NCI-H748 (cell line): ENCODE data around the gene COL19A1.

Source experiments
- DNase-seq: peaks from one replicate; lab custom pipeline; 2025; ENCODE audit not compliant: unreplicated experiment; lab: John Stamatoyannopoulos, UW

Gene COL19A1

DNA sequence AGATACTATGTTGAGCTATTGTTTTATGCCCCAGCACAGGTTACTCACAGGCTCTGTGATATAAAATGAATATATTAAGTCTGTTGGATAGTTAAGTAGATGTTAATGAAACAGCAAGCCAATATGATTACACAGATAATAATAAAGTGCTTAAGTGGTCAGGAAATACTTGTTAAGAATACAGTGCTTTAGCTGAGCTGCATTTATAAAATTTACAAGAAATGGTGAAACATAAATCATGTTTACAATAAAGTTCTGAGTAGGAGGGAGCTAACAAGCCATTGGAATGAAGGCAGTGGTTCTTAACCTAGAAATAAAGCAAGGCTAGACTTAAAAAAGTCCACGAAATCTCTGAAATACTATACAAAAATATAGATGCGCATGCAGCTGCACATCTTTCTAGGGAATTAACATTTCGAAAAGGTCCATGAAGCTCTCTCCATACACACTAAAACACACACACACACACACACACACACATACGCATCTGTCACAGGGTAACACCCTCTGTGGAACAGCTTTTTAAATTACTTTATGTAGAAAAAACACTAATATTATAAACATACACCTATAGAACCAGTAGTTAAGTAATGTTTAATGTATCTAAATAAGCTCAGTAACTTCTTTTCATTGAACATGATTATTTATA lies 349.2 kb downstream of the COL19A1 start:
- DNase-seq, result no peak

GRCh38 chr6:70216767-70217166 lies 350.4 kb downstream of the COL19A1 start:
- no peak for DNase-seq

DNA sequence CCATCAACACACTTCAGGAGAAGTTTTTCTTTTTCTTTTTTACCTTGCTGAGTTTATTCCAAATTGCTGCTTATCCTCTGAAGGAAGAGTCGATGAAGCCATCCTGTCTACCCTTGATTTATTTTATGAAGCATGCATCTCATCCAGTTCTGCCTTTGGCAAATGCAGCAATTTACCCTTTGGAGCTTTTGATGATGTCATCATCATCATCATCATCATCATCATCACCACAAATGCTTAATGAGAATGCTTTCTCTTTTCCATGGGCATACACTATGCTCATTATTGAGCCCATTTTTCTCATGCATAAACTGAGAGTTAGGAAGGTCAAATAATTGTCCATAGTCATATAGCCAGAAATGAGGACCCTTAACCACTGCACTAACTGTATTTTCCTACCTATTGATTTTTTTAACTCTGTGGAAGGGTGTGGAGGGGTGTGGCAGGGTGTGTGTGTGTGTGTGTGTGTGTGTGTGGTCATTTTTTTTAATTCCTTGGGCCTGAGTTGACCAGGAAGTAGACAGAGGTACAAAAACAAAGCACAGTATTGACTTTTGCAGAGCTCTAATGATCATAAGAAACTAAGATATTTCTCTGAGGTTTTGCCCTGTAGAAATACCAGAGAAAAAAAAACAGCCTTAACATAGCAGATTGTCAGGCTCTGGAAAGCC lies 353.7 kb downstream of the COL19A1 start:
- DNase-seq, result no peak

DNA sequence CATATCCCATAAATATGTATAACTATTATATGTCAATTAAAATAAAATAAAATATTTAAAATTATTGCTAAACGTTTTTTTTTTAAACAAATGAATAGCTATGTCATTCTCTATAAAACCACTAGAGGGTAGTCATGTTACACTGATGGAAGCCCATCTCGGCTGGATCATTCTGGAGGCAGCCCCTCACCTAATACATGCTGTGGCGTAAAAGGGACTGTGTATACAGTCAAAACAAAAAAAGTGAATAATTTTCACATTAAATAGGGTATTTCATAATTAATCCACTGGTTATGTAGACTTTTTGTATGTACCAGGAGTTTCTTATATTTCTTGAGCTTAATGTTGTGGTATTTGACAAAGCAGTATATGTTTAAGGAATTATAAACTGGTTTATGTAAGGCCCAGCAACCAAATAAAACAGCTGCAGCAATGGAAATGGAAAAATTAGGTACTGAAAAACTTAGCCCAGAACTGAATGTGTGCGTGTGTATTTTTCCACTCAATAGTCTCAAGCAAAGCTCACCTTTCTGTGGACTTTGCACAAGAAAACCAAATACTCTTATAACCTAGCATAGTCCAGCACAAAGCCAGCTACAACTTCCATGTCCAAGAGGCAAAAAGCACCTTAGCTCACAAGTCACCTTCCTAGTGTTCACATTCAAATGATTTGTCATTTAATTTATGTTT lies 354.8 kb downstream of the COL19A1 start:
- peak; percentile 53 for DNase-seq

- DNase-seq, result no peak
Observed at GRCh38 chr6:70221715-70222438, 355.5 kb downstream of the COL19A1 start.

DNA sequence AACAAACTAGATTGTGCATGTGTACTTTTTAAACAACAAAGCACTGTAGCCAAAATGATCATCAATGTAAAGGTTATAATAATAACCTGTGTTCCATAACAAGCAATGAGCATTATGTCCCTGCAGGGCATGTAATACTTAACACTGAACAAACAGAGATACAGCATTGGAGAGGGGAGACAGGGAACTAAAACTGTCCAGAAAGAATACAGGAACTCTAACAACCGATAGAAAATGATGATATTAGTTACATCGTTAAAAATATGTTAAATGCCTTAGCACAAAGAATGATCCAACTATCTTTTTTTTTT lies 356.0 kb downstream of the COL19A1 start:
- DNase-seq, result peak; percentile 40

- no peak for DNase-seq
Observed at GRCh38 chr6:70225055-70225454, 358.7 kb downstream of the COL19A1 start.

GRCh38 chr6:70231311-70231710 lies 365.0 kb downstream of the COL19A1 start:
- DNase-seq, result no peak

GRCh38 chr6:70234561-70235236 lies 368.3 kb downstream of the COL19A1 start:
- no peak for DNase-seq

DNA sequence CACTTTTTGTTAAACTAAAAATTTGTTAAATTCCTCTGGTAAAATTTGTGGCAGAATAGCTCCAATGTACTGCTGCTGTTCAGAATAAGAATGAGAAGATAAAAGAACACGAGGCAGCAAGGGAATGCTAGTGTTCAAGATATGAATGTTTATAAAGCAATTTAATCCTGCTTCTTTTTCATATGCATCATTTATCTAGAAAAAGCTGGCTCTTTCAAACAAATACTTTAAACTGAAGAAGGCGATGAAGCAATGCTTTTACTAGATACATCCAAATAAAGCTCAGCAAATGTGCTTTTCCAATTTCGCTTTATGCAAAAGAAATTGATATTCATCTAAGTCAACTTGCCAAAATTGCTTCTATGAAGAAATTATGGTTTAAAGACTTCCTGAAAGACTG lies 370.0 kb downstream of the COL19A1 start:
- no peak for DNase-seq

DNA sequence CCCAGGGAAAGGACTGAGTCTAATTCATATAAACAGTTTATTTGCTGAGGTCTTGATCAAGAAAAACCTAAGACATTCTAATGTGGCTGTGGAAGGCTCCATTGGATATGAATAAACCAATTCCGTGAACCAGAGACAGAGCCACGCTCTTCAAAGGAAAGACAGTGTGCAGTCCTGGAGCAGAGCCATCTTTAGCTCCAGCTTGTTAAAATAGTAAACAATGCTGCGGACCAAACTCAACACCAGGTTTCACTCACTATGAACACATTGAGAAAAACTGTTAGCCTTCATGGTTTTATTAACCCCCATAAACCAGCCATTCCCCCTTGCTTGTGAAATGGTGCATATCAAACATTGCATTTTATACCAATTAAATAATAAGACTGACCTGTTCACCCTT lies 374.7 kb downstream of the COL19A1 start:
- peak; percentile 15 for DNase-seq

GRCh38 chr6:70241991-70242420 lies 375.6 kb downstream of the COL19A1 start:
- DNase-seq, result peak; percentile 70

GRCh38 chr6:70246118-70246517 lies 379.8 kb downstream of the COL19A1 start:
- DNase-seq, result no peak

DNA sequence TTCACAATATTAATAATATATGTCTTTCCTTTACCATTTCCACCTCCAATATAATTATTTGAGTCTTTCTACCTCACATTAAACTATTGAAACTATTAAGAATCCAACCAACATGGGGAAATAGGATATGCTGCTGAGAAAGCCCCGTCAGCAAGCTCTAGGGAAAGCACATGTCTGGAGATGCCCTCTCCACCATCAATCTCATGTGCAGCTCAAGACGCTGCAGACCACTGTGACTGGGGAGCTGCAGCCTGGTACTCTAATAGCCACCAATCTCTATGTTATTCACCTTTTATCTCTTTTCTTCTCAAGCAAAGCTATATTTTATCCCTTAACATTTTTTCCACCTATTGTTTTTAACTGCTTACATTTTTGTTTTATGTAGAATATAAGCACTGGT lies 386.2 kb downstream of the COL19A1 start:
- DNase-seq, result no peak

- no peak for DNase-seq
Observed at GRCh38 chr6:70253923-70254322, 387.6 kb downstream of the COL19A1 start.

DNA sequence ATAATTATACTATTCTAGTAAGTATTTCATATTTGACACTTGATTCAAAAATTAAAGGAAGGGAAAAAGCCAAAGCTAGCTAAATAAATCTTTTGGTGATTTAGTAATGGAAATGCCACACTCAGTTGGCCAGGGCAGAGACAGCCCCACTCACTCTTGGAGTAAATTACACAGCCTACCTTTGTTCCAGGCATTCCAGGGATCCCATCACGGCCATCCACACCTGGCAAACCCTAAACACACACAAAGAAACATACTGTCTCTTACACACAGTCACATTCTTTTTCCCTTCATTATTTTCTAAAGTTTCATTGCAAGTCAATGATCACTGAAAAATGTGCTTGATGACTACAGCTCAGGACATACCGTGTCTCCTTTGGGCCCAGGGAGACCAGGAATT lies 388.4 kb downstream of the COL19A1 start:
- DNase-seq, result no peak

DNA sequence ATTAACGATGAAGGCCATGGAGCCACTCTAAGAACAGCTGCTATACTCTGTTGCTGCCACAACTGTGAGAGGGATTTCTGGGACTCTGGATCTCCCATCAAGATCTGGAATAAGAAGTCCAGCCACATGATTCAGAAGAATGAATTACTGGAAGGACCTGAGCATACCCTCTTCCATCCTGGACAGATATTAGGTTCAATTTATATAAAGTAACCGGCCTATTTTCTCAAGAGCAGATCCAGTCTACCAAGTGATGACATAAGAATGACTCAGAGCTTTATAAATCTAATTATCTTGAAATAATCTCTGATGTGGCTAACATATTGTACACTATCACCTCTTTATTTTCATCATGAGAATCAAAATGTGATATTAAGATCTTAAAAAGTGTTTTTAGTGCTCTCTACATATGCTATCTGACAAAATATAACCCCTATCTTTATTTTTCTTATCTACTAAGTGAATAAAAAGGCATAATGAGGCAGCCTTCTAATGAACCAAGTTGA lies 391.5 kb downstream of the COL19A1 start:
- DNase-seq, result no peak

DNA sequence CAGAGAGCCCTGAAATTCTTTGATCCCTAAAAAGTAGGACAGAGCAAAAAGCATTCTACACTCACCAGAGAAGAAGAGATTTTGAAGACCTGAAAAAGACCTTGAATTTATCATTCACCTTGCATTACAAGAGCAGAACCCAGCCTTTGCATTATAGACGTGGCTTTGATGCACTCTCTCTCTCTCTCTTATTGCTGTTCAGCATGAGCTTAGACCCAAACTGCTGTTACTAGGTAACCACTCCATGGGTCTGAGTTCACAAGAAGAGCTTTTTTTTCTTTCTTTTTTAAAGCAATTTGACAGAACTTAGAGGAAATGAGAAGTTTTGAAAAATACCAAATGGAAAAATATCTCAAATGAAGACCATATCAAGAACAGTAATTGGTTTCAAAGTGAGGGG lies 392.1 kb downstream of the COL19A1 start:
- peak; percentile 12 for DNase-seq
